ENCODE measurements around the gene RAMP1. TPM values are rescaled to one million over a fixed set of nuclear protein-coding genes. Genes with fewer than 3 reads are reported as not detected.

The RAMP1 gene
- total and polyA plus RNA-seq, 2 donors (not counting 1 experiment from before 2014, with no cell fraction given) = 15.7 TPM; not detected in 1

DNA sequence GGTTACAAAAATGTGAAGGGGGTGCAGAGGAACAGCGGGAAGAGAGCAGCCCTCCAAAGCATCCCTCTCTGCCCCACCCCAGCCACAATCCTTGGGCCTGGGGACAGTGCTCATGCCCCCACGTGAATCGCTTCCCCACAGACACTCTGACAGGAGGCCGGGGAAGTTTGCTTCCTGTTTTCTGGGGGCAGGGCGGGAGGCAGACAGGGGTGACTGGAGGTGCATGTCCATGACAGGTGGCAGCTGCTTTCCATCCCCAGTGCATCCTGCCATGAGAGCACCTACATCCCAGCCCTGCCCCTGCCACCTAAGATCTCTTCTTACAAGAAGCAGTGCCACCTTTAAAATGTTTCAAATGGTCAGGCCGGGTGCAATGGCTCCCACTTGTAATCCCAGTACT, 60.2 kb downstream of the RAMP1 start:
- Mint-ChIP-seq H3K27me3 (peaks cover 3% of the 10 kb centered on the region), H3K4me3 (no peak overlapping the region), H3K4me1 (peaks cover 18% of the 10 kb centered on the region), H3K27ac (no peak overlapping the region), H3K9me3 (ENCODE audit: insufficient read depth) (no peaks in the 10 kb centered on the region)
- TF ChIP-seq, protein P1, sequence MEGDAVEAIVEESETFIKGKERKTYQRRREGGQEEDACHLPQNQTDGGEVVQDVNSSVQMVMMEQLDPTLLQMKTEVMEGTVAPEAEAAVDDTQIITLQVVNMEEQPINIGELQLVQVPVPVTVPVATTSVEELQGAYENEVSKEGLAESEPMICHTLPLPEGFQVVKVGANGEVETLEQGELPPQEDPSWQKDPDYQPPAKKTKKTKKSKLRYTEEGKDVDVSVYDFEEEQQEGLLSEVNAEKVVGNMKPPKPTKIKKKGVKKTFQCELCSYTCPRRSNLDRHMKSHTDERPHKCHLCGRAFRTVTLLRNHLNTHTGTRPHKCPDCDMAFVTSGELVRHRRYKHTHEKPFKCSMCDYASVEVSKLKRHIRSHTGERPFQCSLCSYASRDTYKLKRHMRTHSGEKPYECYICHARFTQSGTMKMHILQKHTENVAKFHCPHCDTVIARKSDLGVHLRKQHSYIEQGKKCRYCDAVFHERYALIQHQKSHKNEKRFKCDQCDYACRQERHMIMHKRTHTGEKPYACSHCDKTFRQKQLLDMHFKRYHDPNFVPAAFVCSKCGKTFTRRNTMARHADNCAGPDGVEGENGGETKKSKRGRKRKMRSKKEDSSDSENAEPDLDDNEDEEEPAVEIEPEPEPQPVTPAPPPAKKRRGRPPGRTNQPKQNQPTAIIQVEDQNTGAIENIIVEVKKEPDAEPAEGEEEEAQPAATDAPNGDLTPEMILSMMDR (IDR thresholded peaks at IDR 0.05) = no peak
- TF ChIP-seq EZH2 (IDR thresholded peaks at IDR 0.05; ENCODE audit: borderline replicate concordance, insufficient read depth, low read depth, low read length, poor library complexity, severe bottlenecking) = no peak
- no peak overlapping the region for H3K4me3 ChIP-seq (ENCODE audit: control extremely low read depth in 1 of 5, extremely low read depth in 1 of 5, insufficient read depth in 1 of 5, low read depth in 2 of 5, low read length in 4 of 5)
- no peaks in the 10 kb centered on the region for H3K79me2 ChIP-seq (ENCODE audit: control insufficient read depth, insufficient read depth, low read length)
- DNase-seq (no peak), ATAC-seq (ENCODE audit: low read depth) (no peak)
- peaks cover 0 to 5% of the 10 kb centered on the region in 2 donors for H3K4me1 ChIP-seq (ENCODE audit: control insufficient read depth in 2 of 2, insufficient read depth in 2 of 2, low read length in 2 of 2)
- H4K20me1 ChIP-seq (ENCODE audit: control insufficient read depth, insufficient read depth, low read length, poor library complexity, severe bottlenecking) = no peaks in the 10 kb centered on the region
- no peak overlapping the region for H3K9ac ChIP-seq (ENCODE audit: low read length)
- 13% methylated on average over 1 of the region's 6 CpGs for WGBS (ENCODE audit: insufficient coverage)
- POLR2A ChIA-PET = interaction anchor here (1.1 kb wide), 1 partner anchor 15 kb away, joined by 3 read pairs; no protein-coding TSS in a partner anchor
- no peak overlapping the region for H3K27ac ChIP-seq (ENCODE audit: low read length in 2 of 2)
- no peak overlapping the region for H3K4me2 ChIP-seq (replicated peaks; ENCODE audit: low read depth, low read length, poor library complexity, severe bottlenecking)
- peaks cover 0 to 8% (median 0%) of the 10 kb centered on the region in 4 experiments for H3K27me3 ChIP-seq (replicated peaks in 1 of 4; ENCODE audit: control extremely low read depth in 1 of 4, control insufficient read depth in 3 of 4, insufficient read depth in 4 of 4, low read length in 3 of 4)
- CTCF ChIA-PET = interaction anchor here (1.3 kb wide), 1 partner anchor 10 kb away, joined by 3 read pairs; no protein-coding TSS in a partner anchor
- peaks cover 0 to 4% (median 0%) of the 10 kb centered on the region in 3 donors for H3K9me3 ChIP-seq (ENCODE audit: control extremely low read depth in 1 of 3, control insufficient read depth in 2 of 3, insufficient read depth in 1 of 3, low read length in 2 of 3)
- H2AFZ ChIP-seq (ENCODE audit: insufficient read depth, low read depth, low read length, poor library complexity, severe bottlenecking) = no peak overlapping the region
- H3K36me3 ChIP-seq (replicated peaks in 1 of 2; ENCODE audit: control extremely low read depth in 1 of 2, control insufficient read depth in 1 of 2, extremely low read depth in 1 of 2, insufficient read depth in 2 of 2, low read length in 1 of 2) = no peaks in the 10 kb centered on the region
- intact Hi-C loops (cut with micrococcal nuclease) = no loop called here

DNA sequence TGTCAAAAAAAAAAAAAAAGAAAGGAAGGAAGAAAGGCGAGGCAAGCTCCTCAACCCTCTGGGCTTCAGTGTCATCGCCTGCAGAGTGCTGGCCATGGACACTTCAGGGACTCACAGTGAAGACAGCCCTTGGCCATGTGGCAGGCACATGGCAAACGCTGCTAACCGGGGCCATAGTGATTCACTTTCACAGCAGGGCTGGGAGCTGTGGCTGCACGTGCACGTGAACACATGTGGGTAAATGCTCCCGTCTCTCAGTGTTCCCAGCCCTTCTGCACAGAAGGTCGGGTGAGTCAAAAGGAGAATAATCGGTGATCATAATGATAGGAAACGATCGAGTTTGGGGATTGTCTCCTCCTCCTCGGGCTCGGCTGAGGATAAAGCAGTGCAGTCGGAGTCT, 61.2 kb downstream of the RAMP1 start:
- no peaks in the 10 kb centered on the region for H3K36me3 ChIP-seq (replicated peaks in 1 of 2; ENCODE audit: control extremely low read depth in 1 of 2, control insufficient read depth in 1 of 2, extremely low read depth in 1 of 2, insufficient read depth in 2 of 2, low read length in 1 of 2)
- no peak for DNase-seq
- Mint-ChIP-seq H3K4me3 (no peak overlapping the region), H3K9me3 (ENCODE audit: insufficient read depth) (no peaks in the 10 kb centered on the region), H3K27me3 (peaks cover 3% of the 10 kb centered on the region), H3K4me1 (peaks cover 18% of the 10 kb centered on the region), H3K27ac (no peak overlapping the region)
- H3K4me2 ChIP-seq (replicated peaks; ENCODE audit: low read depth, low read length, poor library complexity, severe bottlenecking) = no peak overlapping the region
- no peak overlapping the region for H3K4me3 ChIP-seq (ENCODE audit: control extremely low read depth in 1 of 5, extremely low read depth in 1 of 5, insufficient read depth in 1 of 5, low read depth in 2 of 5, low read length in 4 of 5)
- ATAC-seq (ENCODE audit: low read depth) = no peak
- H2AFZ ChIP-seq (ENCODE audit: insufficient read depth, low read depth, low read length, poor library complexity, severe bottlenecking) = no peak overlapping the region
- CTCF ChIA-PET = interaction anchor here (0.8 to 1.3 kb wide), 2 partner anchors 8 to 62 kb away, joined by 3 read pairs; no protein-coding TSS in a partner anchor
- H3K27ac ChIP-seq (ENCODE audit: low read length in 2 of 2) = no peak overlapping the region
- peaks cover 0 to 5% of the 10 kb centered on the region in 2 donors for H3K4me1 ChIP-seq (ENCODE audit: control insufficient read depth in 2 of 2, insufficient read depth in 2 of 2, low read length in 2 of 2)
- TF ChIP-seq, protein P1 (IDR thresholded peaks at IDR 0.05) = no peak
- TF ChIP-seq EZH2 (IDR thresholded peaks at IDR 0.05; ENCODE audit: borderline replicate concordance, insufficient read depth, low read depth, low read length, poor library complexity, severe bottlenecking) = no peak
- H3K79me2 ChIP-seq (ENCODE audit: control insufficient read depth, insufficient read depth, low read length) = no peaks in the 10 kb centered on the region
- WGBS (ENCODE audit: insufficient coverage) = 89% methylated on average over 14 of the region's 14 CpGs
- peaks cover 0 to 8% (median 0%) of the 10 kb centered on the region in 4 experiments for H3K27me3 ChIP-seq (replicated peaks in 1 of 4; ENCODE audit: control extremely low read depth in 1 of 4, control insufficient read depth in 3 of 4, insufficient read depth in 4 of 4, low read length in 3 of 4)
- H3K9ac ChIP-seq (ENCODE audit: low read length) = no peak overlapping the region
- peaks cover 0 to 4% (median 0%) of the 10 kb centered on the region in 3 donors for H3K9me3 ChIP-seq (ENCODE audit: control extremely low read depth in 1 of 3, control insufficient read depth in 2 of 3, insufficient read depth in 1 of 3, low read length in 2 of 3)
- no peaks in the 10 kb centered on the region for H4K20me1 ChIP-seq (ENCODE audit: control insufficient read depth, insufficient read depth, low read length, poor library complexity, severe bottlenecking)
- POLR2A ChIA-PET = interaction anchor here (0.7 to 1.3 kb wide), 3 partner anchors 12 to 18 kb away, joined by 3 to 5 read pairs (median 4); no protein-coding TSS in a partner anchor
- intact Hi-C loops (cut with micrococcal nuclease) = loop anchor here (5.0 kb wide), 2 partner anchors 47 to 342 kb away; partner anchors contain the start of gene UBE2F

Measured in B cell (primary cell).